DMS53 (cell line): Measurements from ENCODE around the gene TLNRD1.
A peak's percentile ranks its signal among the peaks of the same experiment; 100 is the strongest.

Experiments used
- DNase-seq: peaks from one replicate; lab custom pipeline; 2025; lab: John Stamatoyannopoulos, UW

Gene TLNRD1

DNA sequence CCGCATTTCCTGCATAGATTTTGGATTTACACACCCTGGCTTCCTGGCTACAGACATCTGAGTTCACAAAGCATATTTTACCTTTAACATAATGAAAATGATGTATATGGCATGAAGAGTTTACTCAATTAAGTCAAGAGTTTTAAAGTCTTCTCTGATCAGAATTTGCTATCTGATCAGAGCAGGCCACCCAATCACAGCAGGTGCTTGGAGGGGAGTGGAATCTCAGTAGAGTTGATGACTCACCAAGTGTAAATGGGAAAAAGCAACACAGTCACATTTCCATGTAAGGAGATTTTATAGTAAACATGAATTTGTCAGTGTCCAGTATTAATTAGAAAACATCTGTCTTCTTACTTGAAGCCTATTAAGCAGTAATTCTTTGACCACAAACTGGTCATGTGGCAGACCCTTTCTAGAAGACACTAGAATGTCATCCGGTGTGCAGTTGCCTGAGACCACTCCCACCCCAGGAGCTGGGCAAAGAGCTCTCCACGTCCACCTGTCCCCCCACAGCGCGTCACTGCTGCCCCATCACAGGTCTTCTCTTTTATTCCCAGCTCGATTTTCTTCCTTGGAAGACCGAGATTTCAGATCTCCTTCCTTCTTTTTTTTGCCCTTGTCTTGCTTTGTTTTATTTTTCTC is 21.9 kb upstream of the TLNRD1 start:
- peak; percentile 76 for DNase-seq

GRCh38 chr15:80979538-80980200 is 21.1 kb upstream of the TLNRD1 start:
- peak; percentile 39 for DNase-seq

GRCh38 chr15:80982205-80982604 is 18.5 kb upstream of the TLNRD1 start:
- peak; percentile 7 for DNase-seq

- DNase-seq, result no peak
Measured at GRCh38 chr15:80982839-80983238, 17.9 kb upstream of the TLNRD1 start.

GRCh38 chr15:80984856-80985255 is 15.9 kb upstream of the TLNRD1 start:
- DNase-seq, result no peak

GRCh38 chr15:80985981-80986380 is 14.7 kb upstream of the TLNRD1 start:
- no peak for DNase-seq

DNA sequence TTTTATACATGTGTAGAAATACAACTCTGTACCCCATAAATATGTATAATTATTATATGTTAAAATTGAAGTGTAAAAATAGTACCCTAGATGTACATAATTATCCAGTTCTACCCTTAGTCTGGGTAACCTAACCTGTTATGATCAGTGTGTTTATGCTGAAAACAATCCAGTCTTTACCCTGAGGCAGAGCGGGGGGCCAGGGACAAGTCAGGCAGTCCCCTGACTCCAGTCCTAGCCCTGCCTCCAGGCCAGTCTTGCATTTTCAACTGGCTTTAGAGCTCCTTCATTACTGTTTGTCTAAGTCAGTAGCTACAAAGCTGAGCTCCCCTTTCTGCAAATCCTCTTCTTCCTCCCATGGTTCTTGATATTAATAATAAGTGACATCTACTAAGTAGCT is 14.2 kb upstream of the TLNRD1 start:
- no peak for DNase-seq

- DNase-seq, result no peak
Measured at GRCh38 chr15:80988148-80988796, 12.5 kb upstream of the TLNRD1 start.

DNA sequence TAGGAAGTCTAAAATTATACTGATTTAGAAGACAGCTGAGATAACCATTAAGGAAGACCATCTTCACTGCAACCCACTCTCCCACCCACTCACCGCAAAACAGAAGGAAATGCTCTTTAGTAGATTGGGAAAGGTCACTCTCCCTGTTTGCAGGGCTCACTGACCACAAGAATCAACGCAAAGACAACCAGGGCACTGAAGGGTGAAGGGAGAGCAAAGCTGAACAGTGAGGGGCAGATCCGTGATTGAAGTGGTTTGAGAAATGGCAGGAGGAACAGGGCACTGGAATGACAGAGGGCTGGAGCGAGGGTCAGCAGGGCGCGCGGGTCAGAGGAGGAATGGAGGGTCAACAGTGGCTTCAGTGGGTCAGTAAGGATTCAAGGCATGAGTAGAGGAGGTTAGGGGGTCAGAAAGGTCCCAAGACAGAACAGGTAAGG is 11.6 kb upstream of the TLNRD1 start:
- DNase-seq, result peak; percentile 26

GRCh38 chr15:80989518-80990478 is 10.9 kb upstream of the TLNRD1 start, which contains the start of gene MESD:
TSS of gene MESD (minus strand) at chr15:80989819. CDS start at chr15:80989791, 28 bp downstream.
- peak; percentile 96 for DNase-seq

DNA sequence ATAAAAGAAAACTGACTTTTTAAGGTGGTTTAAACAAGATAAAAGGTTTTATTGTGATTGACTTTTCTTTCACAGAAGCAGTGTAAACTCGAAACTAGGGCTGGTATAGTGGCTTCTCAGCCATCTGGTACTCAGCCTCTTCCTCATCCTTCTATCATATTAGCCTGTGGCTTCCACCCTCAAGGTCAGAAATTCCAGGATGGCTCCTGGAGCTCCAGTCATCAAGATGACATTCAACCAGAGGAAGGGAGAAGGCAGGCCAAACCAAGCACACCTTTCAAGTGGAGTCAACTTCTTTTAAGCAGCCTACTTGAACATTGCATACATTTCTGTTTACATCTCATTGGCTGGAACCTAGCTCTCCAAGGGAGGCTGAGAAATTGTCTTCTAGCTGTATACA is 9.8 kb upstream of the TLNRD1 start:
- DNase-seq, result no peak

DNA sequence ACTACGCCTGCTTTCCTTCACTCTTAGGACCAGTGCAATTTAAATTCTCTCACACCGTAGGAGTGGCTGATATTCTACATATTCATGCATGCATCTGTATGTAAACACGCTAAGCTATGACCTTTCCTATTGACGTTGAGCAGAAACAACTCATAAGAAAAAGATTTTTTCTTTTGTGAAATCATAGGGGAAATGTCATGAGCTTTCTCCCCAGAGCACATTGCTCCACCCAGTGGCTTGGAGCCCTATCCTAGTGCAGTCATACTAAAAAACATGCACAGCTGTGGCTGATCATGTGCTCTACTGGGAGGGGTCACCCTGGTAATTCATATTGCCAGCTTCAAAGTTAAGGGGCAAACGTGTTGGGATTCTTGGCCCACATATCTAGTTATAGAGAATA is 9.3 kb upstream of the TLNRD1 start:
- no peak for DNase-seq

- no peak for DNase-seq
Measured at GRCh38 chr15:80992006-80992405, 8.7 kb upstream of the TLNRD1 start.

GRCh38 chr15:80992441-80992840 is 8.3 kb upstream of the TLNRD1 start:
- no peak for DNase-seq

DNA sequence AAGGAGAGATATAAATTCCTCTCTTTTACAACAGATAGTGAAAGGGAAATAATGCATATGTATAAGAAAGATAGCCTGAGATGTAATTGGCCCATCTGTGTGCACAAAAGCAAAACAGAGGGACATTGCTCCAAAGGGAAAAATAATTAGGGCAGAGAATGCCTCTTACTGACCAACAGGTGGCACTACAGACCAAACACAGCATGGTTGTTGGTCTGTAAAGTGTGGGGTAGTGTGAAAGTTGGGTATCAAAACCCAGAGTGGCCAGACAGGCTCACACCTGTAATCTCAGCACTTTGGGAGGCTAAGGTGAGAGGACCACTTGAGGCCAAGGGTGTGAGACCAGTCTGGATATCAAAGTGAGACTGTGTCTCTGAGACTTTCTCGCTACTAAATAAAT is 4.5 kb upstream of the TLNRD1 start:
- DNase-seq, result peak; percentile 51

DNA sequence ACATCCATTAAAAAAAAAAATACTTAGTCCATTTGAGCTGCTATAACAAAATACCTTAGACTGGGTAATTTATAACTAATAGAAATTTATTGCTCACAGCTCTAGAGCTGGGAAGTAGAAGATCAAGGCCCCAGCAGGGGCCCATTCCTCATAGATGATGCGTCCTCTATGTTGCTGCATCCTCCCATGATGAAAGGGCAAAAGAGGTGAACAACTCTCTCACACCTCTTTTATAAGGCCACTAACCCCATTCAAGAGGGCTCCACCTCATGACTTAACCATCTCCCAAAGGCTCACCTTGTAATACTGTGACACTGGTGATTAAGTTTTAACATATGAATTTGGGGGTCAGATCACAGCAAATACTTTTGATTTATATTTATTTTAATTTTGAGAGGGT is 3.0 kb upstream of the TLNRD1 start:
- no peak for DNase-seq

GRCh38 chr15:80998251-80998650 is 2.5 kb upstream of the TLNRD1 start:
- no peak for DNase-seq

DNA sequence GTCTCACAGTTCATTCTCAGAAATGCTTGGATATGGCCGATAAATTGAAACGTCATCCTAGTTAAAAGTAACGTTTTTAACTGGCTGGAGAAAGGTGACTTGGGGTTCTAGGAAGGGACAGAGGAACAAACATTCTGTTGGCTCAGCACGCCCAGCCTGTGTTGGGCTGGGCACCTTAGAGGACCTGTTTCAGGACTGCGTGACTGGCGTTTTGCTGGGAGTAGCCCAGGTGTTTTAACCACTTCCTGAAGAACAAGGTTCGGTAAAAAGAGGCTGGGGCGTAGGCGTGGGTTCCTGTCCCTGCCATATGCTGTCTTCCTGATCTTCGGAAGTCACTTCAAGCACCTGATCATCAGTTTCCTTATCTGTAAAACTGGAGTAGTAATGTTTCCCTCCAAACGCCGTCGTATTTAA is 1.1 kb upstream of the TLNRD1 start:
- DNase-seq, result peak; percentile 85

- peak; percentile 76 for DNase-seq
Measured at GRCh38 chr15:81000144-81000623, 539 bp upstream of the TLNRD1 start.

GRCh38 chr15:81001152-81002008 is 657 bp downstream of the TLNRD1 start:
- DNase-seq, result peak; percentile 78

GRCh38 chr15:81002009-81002330 is 1.2 kb downstream of the TLNRD1 start:
- no peak for DNase-seq
